ENCODE results near the gene MRAP2. TPM values are rescaled to one million over a fixed set of nuclear protein-coding genes. Genes with fewer than 3 reads are reported as not detected.
A peak's percentile ranks its signal among the peaks of the same experiment; 100 is the strongest.
"Not testable (repeated sequence)": the region's sequence is repeated elsewhere in the genome, so short reads cannot be mapped to it uniquely, and the experiment has no call there.

Gene MRAP2
- total and polyA plus RNA-seq, 5 donors, result 0.37 to 1.4 (median 0.63) TPM

- H3K27ac ChIP-seq (ENCODE audit: low read length); intact Hi-C loops (cut with DNase I); H3K4me3 ChIP-seq (ENCODE audit: low read length); H3K9me3 ChIP-seq (ENCODE audit: control insufficient read depth, low read length); ATAC-seq; H3K27me3 ChIP-seq (ENCODE audit: control insufficient read depth, insufficient read depth); DNase-seq; H3K4me1 ChIP-seq (ENCODE audit: control insufficient read depth, insufficient read depth, low read length): not testable (repeated sequence)
- WGBS, result 86% methylated on average over 3 of the region's 3 CpGs
These were observed 71.8 kb downstream of the MRAP2 start for GRCh38 chr6:84105215-84105924.

GRCh38 chr6:84107495-84107894 is 73.9 kb downstream of the MRAP2 start:
- Histone ChIP-seq H3K27ac (ENCODE audit: low read length) (no peak overlapping the region), H3K4me1 (ENCODE audit: control insufficient read depth, insufficient read depth, low read length) (no peaks in the 10 kb centered on the region), H3K9me3 (ENCODE audit: control insufficient read depth, low read length) (no peaks in the 10 kb centered on the region), H3K4me3 (ENCODE audit: low read length) (no peak overlapping the region), H3K27me3 (ENCODE audit: control insufficient read depth, insufficient read depth) (no peaks in the 10 kb centered on the region)
- no peak for ATAC-seq
- intact Hi-C loops (cut with DNase I), result no loop called here
- no peak for DNase-seq

- ATAC-seq; H3K27ac ChIP-seq (ENCODE audit: low read length); intact Hi-C loops (cut with DNase I); H3K27me3 ChIP-seq (ENCODE audit: control insufficient read depth, insufficient read depth); H3K4me1 ChIP-seq (ENCODE audit: control insufficient read depth, insufficient read depth, low read length); DNase-seq; H3K9me3 ChIP-seq (ENCODE audit: control insufficient read depth, low read length); H3K4me3 ChIP-seq (ENCODE audit: low read length): not testable (repeated sequence)
- 70% methylated on average over 1 of the region's 1 CpG for WGBS
These were observed 77.8 kb downstream of the MRAP2 start for GRCh38 chr6:84111351-84111750.

GRCh38 chr6:84114933-84115594 is 81.5 kb downstream of the MRAP2 start:
- intact Hi-C loops (cut with DNase I); H3K4me3 ChIP-seq (ENCODE audit: low read length); H3K27me3 ChIP-seq (ENCODE audit: control insufficient read depth, insufficient read depth); DNase-seq; ATAC-seq; H3K27ac ChIP-seq (ENCODE audit: low read length); H3K9me3 ChIP-seq (ENCODE audit: control insufficient read depth, low read length); H3K4me1 ChIP-seq (ENCODE audit: control insufficient read depth, insufficient read depth, low read length): not testable (repeated sequence)
- 77% methylated on average over 8 of the region's 8 CpGs for WGBS

GRCh38 chr6:84118191-84118590 is 84.6 kb downstream of the MRAP2 start:
- intact Hi-C loops (cut with DNase I), result no loop called here
- WGBS, result 86% methylated on average over 5 of the region's 5 CpGs
- Histone ChIP-seq H3K27me3 (ENCODE audit: control insufficient read depth, insufficient read depth) (no peaks in the 10 kb centered on the region), H3K4me1 (ENCODE audit: control insufficient read depth, insufficient read depth, low read length) (no peaks in the 10 kb centered on the region), H3K27ac (ENCODE audit: low read length) (no peak overlapping the region), H3K4me3 (ENCODE audit: low read length) (no peak overlapping the region), H3K9me3 (ENCODE audit: control insufficient read depth, low read length) (no peaks in the 10 kb centered on the region)
- DNase-seq (no peak), ATAC-seq (no peak)

- no peaks in the 10 kb centered on the region for H3K4me1 ChIP-seq (ENCODE audit: control insufficient read depth, insufficient read depth, low read length)
- no peak overlapping the region for H3K4me3 ChIP-seq (ENCODE audit: low read length)
- H3K27me3 ChIP-seq (ENCODE audit: control insufficient read depth, insufficient read depth), result no peaks in the 10 kb centered on the region
- H3K9me3 ChIP-seq (ENCODE audit: control insufficient read depth, low read length), result no peaks in the 10 kb centered on the region
- no peak for ATAC-seq
- intact Hi-C loops (cut with DNase I), result no loop called here
- no peak for DNase-seq
- no peak overlapping the region for H3K27ac ChIP-seq (ENCODE audit: low read length)
These were observed 85.7 kb downstream of the MRAP2 start for GRCh38 chr6:84119277-84119676.

GRCh38 chr6:84123186-84123585 is 89.6 kb downstream of the MRAP2 start:
- Histone ChIP-seq H3K4me1 (ENCODE audit: control insufficient read depth, insufficient read depth, low read length) (no peaks in the 10 kb centered on the region), H3K4me3 (ENCODE audit: low read length) (no peak overlapping the region), H3K27me3 (ENCODE audit: control insufficient read depth, insufficient read depth) (no peaks in the 10 kb centered on the region), H3K27ac (ENCODE audit: low read length) (no peak overlapping the region), H3K9me3 (ENCODE audit: control insufficient read depth, low read length) (no peaks in the 10 kb centered on the region)
- ATAC-seq (no peak), DNase-seq (no peak)
- intact Hi-C loops (cut with DNase I), result no loop called here
- WGBS, result 96% methylated on average over 2 of the region's 2 CpGs

- H3K27ac ChIP-seq (ENCODE audit: low read length); ATAC-seq; H3K4me3 ChIP-seq (ENCODE audit: low read length); DNase-seq; H3K9me3 ChIP-seq (ENCODE audit: control insufficient read depth, low read length); intact Hi-C loops (cut with DNase I); H3K4me1 ChIP-seq (ENCODE audit: control insufficient read depth, insufficient read depth, low read length); H3K27me3 ChIP-seq (ENCODE audit: control insufficient read depth, insufficient read depth): not testable (repeated sequence)
- WGBS, result 98% methylated on average over 1 of the region's 1 CpG
These were observed 96.0 kb downstream of the MRAP2 start for GRCh38 chr6:84129588-84129987.

- H3K4me1 ChIP-seq (ENCODE audit: control insufficient read depth, insufficient read depth, low read length); H3K9me3 ChIP-seq (ENCODE audit: control insufficient read depth, low read length); intact Hi-C loops (cut with DNase I); H3K27ac ChIP-seq (ENCODE audit: low read length); ATAC-seq; H3K4me3 ChIP-seq (ENCODE audit: low read length); H3K27me3 ChIP-seq (ENCODE audit: control insufficient read depth, insufficient read depth): not testable (repeated sequence)
- DNase-seq, result peak in 1 of 3 donors; percentile 19
- 97% methylated on average over 9 of the region's 9 CpGs for WGBS
These were observed 99.8 kb downstream of the MRAP2 start for GRCh38 chr6:84133385-84133784.

GRCh38 chr6:84135291-84135690 is 101.7 kb downstream of the MRAP2 start:
- DNase-seq (no peak), ATAC-seq (no peak)
- H3K4me1 ChIP-seq (ENCODE audit: control insufficient read depth, insufficient read depth, low read length), result no peaks in the 10 kb centered on the region
- WGBS, result 98% methylated on average over 5 of the region's 5 CpGs
- intact Hi-C loops (cut with DNase I), result no loop called here
- no peaks in the 10 kb centered on the region for H3K27me3 ChIP-seq (ENCODE audit: control insufficient read depth, insufficient read depth)
- H3K9me3 ChIP-seq (ENCODE audit: control insufficient read depth, low read length), result no peaks in the 10 kb centered on the region
- H3K27ac ChIP-seq (ENCODE audit: low read length), result no peak overlapping the region
- H3K4me3 ChIP-seq (ENCODE audit: low read length), result no peak overlapping the region

GRCh38 chr6:84136364-84137050 is 102.9 kb downstream of the MRAP2 start:
- H3K27me3 ChIP-seq (ENCODE audit: control insufficient read depth, insufficient read depth), result no peaks in the 10 kb centered on the region
- 87% methylated on average over 4 of the region's 4 CpGs for WGBS
- ATAC-seq (no peak), DNase-seq (no peak)
- no peak overlapping the region for H3K27ac ChIP-seq (ENCODE audit: low read length)
- no peak overlapping the region for H3K4me3 ChIP-seq (ENCODE audit: low read length)
- intact Hi-C loops (cut with DNase I), result no loop called here
- H3K9me3 ChIP-seq (ENCODE audit: control insufficient read depth, low read length), result no peaks in the 10 kb centered on the region
- no peaks in the 10 kb centered on the region for H3K4me1 ChIP-seq (ENCODE audit: control insufficient read depth, insufficient read depth, low read length)
